Smooth muscle cell (in vitro differentiated cells): ENCODE results near the gene INIP. TPM values are rescaled to one million over a fixed set of nuclear protein-coding genes. Genes with fewer than 3 reads are reported as not detected.

Experiments
- DNase-seq: peaks from one replicate; lab custom pipeline; 2025; ENCODE audit not compliant: unreplicated experiment; lab: John Stamatoyannopoulos, UW
- H2AFZ ChIP-seq: fragments of 200-600 bp; sonication (generic); 2 replicates; pipeline ENCODE4 v1.6.0; 2016; ENCODE audit warnings: antibody characterized with exemption, low read depth, mild to moderate bottlenecking
- H3F3A ChIP-seq: fragments of 200-600 bp; sonication (generic); 2 replicates; pipeline ENCODE4 v1.6.0; 2017; ENCODE audit warnings: antibody characterized with exemption, low read depth
- H3K27ac ChIP-seq: fragments of 200-600 bp; sonication (generic); 2 replicates; pipeline ENCODE4 v1.5.1; 2016; ENCODE audit warnings: low read depth, mild to moderate bottlenecking
- H3K27me3 ChIP-seq: fragments of 200-600 bp; sonication (generic); 2 replicates; pipeline ENCODE4 v1.6.1; 2016; ENCODE audit warnings: low read depth, mild to moderate bottlenecking
- H3K36me3 ChIP-seq: fragments of 200-600 bp; sonication (generic); 2 replicates; pipeline ENCODE4 v1.5.1; 2016; ENCODE audit warnings: low read depth
- H3K4me1 ChIP-seq: fragments of 200-600 bp; sonication (generic); 2 replicates; pipeline ENCODE4 v1.5.1; 2016; ENCODE audit warnings: low read depth
- H3K4me2 ChIP-seq: fragments of 200-600 bp; sonication (generic); 2 replicates; pipeline ENCODE4 v1.6.0; 2016; ENCODE audit warnings: mild to moderate bottlenecking
- H3K4me3 ChIP-seq: fragments of 200-600 bp; sonication (generic); 2 replicates; pipeline ENCODE4 v1.5.1; 2016; ENCODE audit warnings: mild to moderate bottlenecking
- H3K79me2 ChIP-seq: fragments of 200-600 bp; sonication (generic); 2 replicates; pipeline ENCODE4 v1.6.0; 2016; ENCODE audit warnings: low read depth, mild to moderate bottlenecking
- H3K9ac ChIP-seq: fragments of 200-600 bp; sonication (generic); 2 replicates; pipeline ENCODE4 v1.6.0; 2016; ENCODE audit warnings: low read depth
- H3K9me3 ChIP-seq: fragments of 200-600 bp; sonication (generic); replicated peaks from 2 replicates; pipeline ENCODE4 v1.5.1; 2016; ENCODE audit warnings: low read depth
- H4K20me1 ChIP-seq: fragments of 200-600 bp; sonication (generic); 2 replicates; pipeline ENCODE4 v1.6.0; 2016; ENCODE audit warnings: low read depth
- WGBS: methylation state at CpG from one replicate; pipeline ENCODE4 v1.1.7; 2016; ENCODE audit warnings: low lambda C conversion rate; 5-methylcytosine and 5-hydroxymethylcytosine counted together
- polyA plus RNA-seq: library from polyadenylated mRNA; unstranded; fragments of >200 nt; fragmentation: Nextera tagmentation; extraction: Ambion mirVana; gene quantifications from 2 replicates; pipeline ENCODE4 v1.2.1, GENCODE V29; 2016
- total RNA-seq: library from RNA; depleted of rRNA; stranded (reverse); fragments of >200 nt; gene quantifications from 2 replicates; pipeline ENCODE4 v1.2.3, GENCODE V29; 2014
- TF ChIP-seq, protein P1 (sequence below): fragments of 200-600 bp; sonication (generic); IDR thresholded peaks from 2 replicates; pipeline ENCODE4 v1.5.1; 2017; ENCODE audit warnings: borderline replicate concordance, mild to moderate bottlenecking, antibody characterized with exemption; ENCODE audit not compliant: insufficient read depth, poor library complexity, severe bottlenecking

The INIP gene
- total and polyA plus RNA-seq, 2 experiments from 2014 or later: 19.8 to 25.8 TPM

GRCh38 chr9:112648624-112649023 lies 69.3 kb downstream of the INIP start:
- H3K9ac ChIP-seq: no peak overlapping the region
- 98% methylated on average over 1 of the region's 1 CpG for WGBS
- H3F3A ChIP-seq: no peaks in the 10 kb centered on the region
- H3K36me3 ChIP-seq: no peaks in the 10 kb centered on the region
- H3K79me2 ChIP-seq: no peaks in the 10 kb centered on the region
- no peak overlapping the region for H3K27ac ChIP-seq
- H3K4me1 ChIP-seq: no peaks in the 10 kb centered on the region
- H2AFZ ChIP-seq: no peak overlapping the region
- H4K20me1 ChIP-seq: no peaks in the 10 kb centered on the region
- TF ChIP-seq, protein P1, sequence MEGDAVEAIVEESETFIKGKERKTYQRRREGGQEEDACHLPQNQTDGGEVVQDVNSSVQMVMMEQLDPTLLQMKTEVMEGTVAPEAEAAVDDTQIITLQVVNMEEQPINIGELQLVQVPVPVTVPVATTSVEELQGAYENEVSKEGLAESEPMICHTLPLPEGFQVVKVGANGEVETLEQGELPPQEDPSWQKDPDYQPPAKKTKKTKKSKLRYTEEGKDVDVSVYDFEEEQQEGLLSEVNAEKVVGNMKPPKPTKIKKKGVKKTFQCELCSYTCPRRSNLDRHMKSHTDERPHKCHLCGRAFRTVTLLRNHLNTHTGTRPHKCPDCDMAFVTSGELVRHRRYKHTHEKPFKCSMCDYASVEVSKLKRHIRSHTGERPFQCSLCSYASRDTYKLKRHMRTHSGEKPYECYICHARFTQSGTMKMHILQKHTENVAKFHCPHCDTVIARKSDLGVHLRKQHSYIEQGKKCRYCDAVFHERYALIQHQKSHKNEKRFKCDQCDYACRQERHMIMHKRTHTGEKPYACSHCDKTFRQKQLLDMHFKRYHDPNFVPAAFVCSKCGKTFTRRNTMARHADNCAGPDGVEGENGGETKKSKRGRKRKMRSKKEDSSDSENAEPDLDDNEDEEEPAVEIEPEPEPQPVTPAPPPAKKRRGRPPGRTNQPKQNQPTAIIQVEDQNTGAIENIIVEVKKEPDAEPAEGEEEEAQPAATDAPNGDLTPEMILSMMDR: no peak
- H3K9me3 ChIP-seq: no peaks in the 10 kb centered on the region
- no peak overlapping the region for H3K4me3 ChIP-seq
- no peak for DNase-seq
- no peaks in the 10 kb centered on the region for H3K27me3 ChIP-seq
- H3K4me2 ChIP-seq: no peak overlapping the region

DNA sequence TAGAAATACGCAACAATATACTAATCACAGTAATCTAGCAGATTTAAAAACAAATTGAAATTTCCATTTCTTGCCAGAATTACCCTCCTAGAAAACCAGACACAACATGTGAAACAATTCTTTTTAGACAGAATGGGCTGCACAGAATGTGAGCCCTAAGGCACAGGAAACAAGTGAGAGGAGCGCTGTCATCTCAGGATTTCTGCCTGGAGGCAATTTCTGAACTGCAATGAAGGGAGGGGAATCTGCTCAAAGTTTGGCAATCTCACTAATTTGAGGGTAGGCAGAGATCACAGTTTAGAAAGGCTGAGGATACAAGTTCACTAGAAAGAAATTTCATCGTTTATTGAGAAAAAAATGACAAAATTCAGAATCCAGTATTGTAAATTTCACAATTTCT lies 70.3 kb downstream of the INIP start:
- H3K79me2 ChIP-seq: no peaks in the 10 kb centered on the region
- no peak overlapping the region for H2AFZ ChIP-seq
- no peaks in the 10 kb centered on the region for H3K4me1 ChIP-seq
- H3K9ac ChIP-seq: no peak overlapping the region
- no peaks in the 10 kb centered on the region for H3K27me3 ChIP-seq
- H3K4me3 ChIP-seq: no peak overlapping the region
- no peaks in the 10 kb centered on the region for H3F3A ChIP-seq
- no peaks in the 10 kb centered on the region for H4K20me1 ChIP-seq
- TF ChIP-seq, protein P1: no peak
- H3K27ac ChIP-seq: no peak overlapping the region
- no peaks in the 10 kb centered on the region for H3K9me3 ChIP-seq
- 89% methylated on average over 3 of the region's 3 CpGs for WGBS
- no peak for DNase-seq
- no peak overlapping the region for H3K4me2 ChIP-seq
- no peaks in the 10 kb centered on the region for H3K36me3 ChIP-seq

GRCh38 chr9:112642126-112642525 lies 75.8 kb downstream of the INIP start:
- 92% methylated on average over 3 of the region's 3 CpGs for WGBS
- no peak overlapping the region for H3K9ac ChIP-seq
- H3K79me2 ChIP-seq: no peaks in the 10 kb centered on the region
- no peaks in the 10 kb centered on the region for H3K36me3 ChIP-seq
- H3K27ac ChIP-seq: no peak overlapping the region
- no peak overlapping the region for H3K4me2 ChIP-seq
- H3K27me3 ChIP-seq: no peaks in the 10 kb centered on the region
- TF ChIP-seq, protein P1: no peak
- no peaks in the 10 kb centered on the region for H4K20me1 ChIP-seq
- H2AFZ ChIP-seq: no peak overlapping the region
- no peak overlapping the region for H3K4me3 ChIP-seq
- no peaks in the 10 kb centered on the region for H3K9me3 ChIP-seq
- H3F3A ChIP-seq: no peaks in the 10 kb centered on the region
- DNase-seq: no peak
- no peaks in the 10 kb centered on the region for H3K4me1 ChIP-seq

DNA sequence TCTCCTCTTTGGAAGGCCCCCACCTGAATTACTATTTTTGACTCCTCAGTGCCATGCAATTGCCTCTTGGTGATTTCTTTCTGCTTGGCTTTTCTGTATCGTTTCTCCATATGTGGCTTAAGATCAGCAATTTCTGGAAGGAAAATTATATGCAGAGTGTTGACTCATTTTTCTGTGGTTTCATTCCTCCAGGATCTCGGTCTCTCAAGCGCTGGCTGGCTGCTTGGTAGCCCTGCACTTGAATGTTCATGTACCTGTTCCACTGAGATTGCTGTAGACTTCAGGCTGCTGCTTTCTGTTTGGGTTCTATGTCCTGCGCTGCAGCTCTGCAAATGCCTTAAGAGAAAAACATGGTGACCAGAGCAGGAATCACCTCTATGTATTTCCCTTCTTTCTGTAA lies 77.6 kb downstream of the INIP start:
- no peak overlapping the region for H2AFZ ChIP-seq
- no peaks in the 10 kb centered on the region for H3K9me3 ChIP-seq
- no peaks in the 10 kb centered on the region for H3F3A ChIP-seq
- H3K27ac ChIP-seq: no peak overlapping the region
- no peaks in the 10 kb centered on the region for H3K4me1 ChIP-seq
- no peaks in the 10 kb centered on the region for H3K36me3 ChIP-seq
- no peaks in the 10 kb centered on the region for H3K27me3 ChIP-seq
- no peaks in the 10 kb centered on the region for H3K79me2 ChIP-seq
- no peak overlapping the region for H3K4me2 ChIP-seq
- no peaks in the 10 kb centered on the region for H4K20me1 ChIP-seq
- DNase-seq: no peak
- WGBS: 93% methylated on average over 4 of the region's 4 CpGs
- no peak overlapping the region for H3K9ac ChIP-seq
- no peak overlapping the region for H3K4me3 ChIP-seq
- TF ChIP-seq, protein P1: no peak
